ENCODE data around the gene GPSM1.

GPSM1 gene, protein sequence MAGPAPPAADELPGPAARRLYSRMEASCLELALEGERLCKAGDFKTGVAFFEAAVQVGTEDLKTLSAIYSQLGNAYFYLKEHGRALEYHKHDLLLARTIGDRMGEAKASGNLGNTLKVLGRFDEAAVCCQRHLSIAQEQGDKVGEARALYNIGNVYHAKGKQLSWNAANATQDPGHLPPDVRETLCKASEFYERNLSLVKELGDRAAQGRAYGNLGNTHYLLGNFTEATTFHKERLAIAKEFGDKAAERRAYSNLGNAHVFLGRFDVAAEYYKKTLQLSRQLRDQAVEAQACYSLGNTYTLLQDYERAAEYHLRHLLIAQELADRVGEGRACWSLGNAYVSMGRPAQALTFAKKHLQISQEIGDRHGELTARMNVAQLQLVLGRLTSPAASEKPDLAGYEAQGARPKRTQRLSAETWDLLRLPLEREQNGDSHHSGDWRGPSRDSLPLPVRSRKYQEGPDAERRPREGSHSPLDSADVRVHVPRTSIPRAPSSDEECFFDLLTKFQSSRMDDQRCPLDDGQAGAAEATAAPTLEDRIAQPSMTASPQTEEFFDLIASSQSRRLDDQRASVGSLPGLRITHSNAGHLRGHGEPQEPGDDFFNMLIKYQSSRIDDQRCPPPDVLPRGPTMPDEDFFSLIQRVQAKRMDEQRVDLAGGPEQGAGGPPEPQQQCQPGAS

GRCh38 chr9:136327304-136327974 lies at the start of gene GPSM1:
TSS of gene GPSM1 (plus strand) at chr9:136327539. CDS start at chr9:136327696, 157 bp downstream.
- TF ChIP-seq CTCF (conservative IDR thresholded peaks at IDR 0.05; ENCODE audit: control insufficient read depth, insufficient read depth, low read depth, low read length): no peak
- peak; percentile 41 for DNase-seq (ENCODE audit: low read depth)
- peak within 1 kb of the TSS; percentile 77 for H3K4me3 ChIP-seq (ENCODE audit: control insufficient read depth, low read depth, low read length)

GRCh38 chr9:136277746-136278145 lies 49.6 kb upstream of the GPSM1 start:
- no peak for DNase-seq (ENCODE audit: low read depth)
- TF ChIP-seq CTCF (conservative IDR thresholded peaks at IDR 0.05; ENCODE audit: control insufficient read depth, insufficient read depth, low read depth, low read length): no peak
- no peak overlapping the region for H3K4me3 ChIP-seq (ENCODE audit: control insufficient read depth, low read depth, low read length)

GRCh38 chr9:136278221-136278620 lies 49.1 kb upstream of the GPSM1 start:
- TF ChIP-seq CTCF (conservative IDR thresholded peaks at IDR 0.05; ENCODE audit: control insufficient read depth, insufficient read depth, low read depth, low read length): no peak
- DNase-seq (ENCODE audit: low read depth): no peak
- H3K4me3 ChIP-seq (ENCODE audit: control insufficient read depth, low read depth, low read length): no peak overlapping the region

DNA sequence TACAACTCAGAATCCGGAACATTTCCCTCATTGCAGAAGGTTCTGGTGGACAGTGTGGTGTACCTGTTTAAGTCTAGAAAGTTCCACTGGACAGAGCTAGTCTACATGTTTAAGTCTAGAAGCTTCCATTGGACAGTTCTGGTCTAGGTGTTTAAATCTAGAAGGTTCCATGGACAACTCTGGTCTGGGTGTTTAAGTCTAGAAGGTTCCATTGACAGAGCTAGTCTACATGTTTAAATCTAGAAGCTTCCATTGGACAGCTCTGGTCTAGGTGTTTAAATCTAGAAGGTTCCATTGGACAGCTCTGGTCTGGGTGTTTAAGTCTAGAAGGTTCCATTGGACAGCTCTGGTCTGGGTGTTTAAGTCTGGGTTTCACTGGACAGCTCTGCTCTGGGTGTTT lies 48.4 kb upstream of the GPSM1 start:
- DNase-seq (ENCODE audit: low read depth): no peak
- TF ChIP-seq CTCF (conservative IDR thresholded peaks at IDR 0.05; ENCODE audit: control insufficient read depth, insufficient read depth, low read depth, low read length): no peak
- no peak overlapping the region for H3K4me3 ChIP-seq (ENCODE audit: control insufficient read depth, low read depth, low read length)

- H3K4me3 ChIP-seq (ENCODE audit: control insufficient read depth, low read depth, low read length): no peak overlapping the region
- no peak for TF ChIP-seq CTCF (conservative IDR thresholded peaks at IDR 0.05; ENCODE audit: control insufficient read depth, insufficient read depth, low read depth, low read length)
- no peak for DNase-seq (ENCODE audit: low read depth)
These were observed 47.9 kb upstream of the GPSM1 start for GRCh38 chr9:136279471-136279870.

GRCh38 chr9:136280535-136281315 lies 46.6 kb upstream of the GPSM1 start:
- no peak for TF ChIP-seq CTCF (conservative IDR thresholded peaks at IDR 0.05; ENCODE audit: control insufficient read depth, insufficient read depth, low read depth, low read length)
- DNase-seq (ENCODE audit: low read depth): no peak
- no peak overlapping the region for H3K4me3 ChIP-seq (ENCODE audit: control insufficient read depth, low read depth, low read length)

Measured in fibroblast of mammary gland (primary cell).